ENCODE results near the gene ERCC2. TPM values are rescaled to one million over a fixed set of nuclear protein-coding genes. Genes with fewer than 3 reads are reported as not detected.

ERCC2 gene
- total and polyA plus RNA-seq, 2 experiments from 2014 or later: 33.3 to 81.1 TPM

GRCh38 chr19:45346449-45346848, 23.9 kb downstream of the ERCC2 start:
- Histone ChIP-seq H3K27me3 (ENCODE audit: insufficient read depth) (peaks cover 12% of the 10 kb centered on the region), H3K4me1 (ENCODE audit: insufficient read depth) (no peaks in the 10 kb centered on the region), H3K4me2 (no peak overlapping the region), H3K79me2 (replicated peaks; ENCODE audit: insufficient read depth) (no peaks in the 10 kb centered on the region), H3F3A (replicated peaks; ENCODE audit: low read depth) (0 out of 2 replicates have a peak, but pooled peaks cover 2% of the 10 kb centered on the region), H3K27ac (ENCODE audit: low read depth) (no peak overlapping the region), H4K20me1 (replicated peaks; ENCODE audit: insufficient read depth) (no peaks in the 10 kb centered on the region; the same call in 1 of the 2 replicates), H2AFZ (no peak overlapping the region), H3K36me3 (ENCODE audit: insufficient read depth) (no peaks in the 10 kb centered on the region), H3K4me3 (no peak overlapping the region), H3K9me2 (ENCODE audit: insufficient read depth) (no peaks in the 10 kb centered on the region)
- no peak overlapping the region for H3K4me3 Mint-ChIP-seq
- no peaks in the 10 kb centered on the region for H3K9me3 Mint-ChIP-seq
- peaks cover 15% of the 10 kb centered on the region for H3K36me3 Mint-ChIP-seq (ENCODE audit: low read depth)
- no peak overlapping the region for H3K27ac Mint-ChIP-seq
- peak; percentile 80 for DNase-seq (ENCODE audit: low spot score)
- peak; percentile 78 for ATAC-seq
- H3K4me1 Mint-ChIP-seq: no peaks in the 10 kb centered on the region; the same call in 2 of the 3 replicates
- TF ChIP-seq ZNF331 (CRISPR knock-in tag; IDR thresholded peaks at IDR 0.05; ENCODE audit: low read depth) (no peak), CTCF (conservative IDR thresholded peaks at IDR 0.05; ENCODE audit: low read depth in 2 of 2) (peak in 1 of 2 experiments; percentile 64; a peak in 3 of 4 replicates)
- H3K27me3 Mint-ChIP-seq (ENCODE audit: insufficient read depth, low read depth, poor library complexity): peaks cover 12% of the 10 kb centered on the region

GRCh38 chr19:45345506-45345860, 24.9 kb downstream of the ERCC2 start:
- no peaks in the 10 kb centered on the region for H4K20me1 ChIP-seq (replicated peaks; ENCODE audit: insufficient read depth)
- H3K4me3 ChIP-seq: no peak overlapping the region
- H3K36me3 Mint-ChIP-seq (ENCODE audit: low read depth): peaks cover 10% of the 10 kb centered on the region
- H3K27me3 ChIP-seq (ENCODE audit: insufficient read depth): peaks cover 19% of the 10 kb centered on the region
- peaks cover 12% of the 10 kb centered on the region for H3K27me3 Mint-ChIP-seq (ENCODE audit: insufficient read depth, low read depth, poor library complexity)
- no peaks in the 10 kb centered on the region for H3K79me2 ChIP-seq (replicated peaks; ENCODE audit: insufficient read depth)
- H3K4me3 Mint-ChIP-seq: no peak overlapping the region
- H3K9me2 ChIP-seq (ENCODE audit: insufficient read depth): no peaks in the 10 kb centered on the region
- ATAC-seq: no peak
- H3K27ac Mint-ChIP-seq: no peak overlapping the region
- H3K36me3 ChIP-seq (ENCODE audit: insufficient read depth): no peaks in the 10 kb centered on the region
- no peak overlapping the region for H3K27ac ChIP-seq (ENCODE audit: low read depth)
- H3K4me1 Mint-ChIP-seq: no peaks in the 10 kb centered on the region; the same call in 2 of the 3 replicates
- H2AFZ ChIP-seq: no peak overlapping the region
- no peaks in the 10 kb centered on the region for H3K9me3 Mint-ChIP-seq
- 0 out of 2 replicates have a peak, but pooled peaks cover 2% of the 10 kb centered on the region for H3F3A ChIP-seq (replicated peaks; ENCODE audit: low read depth)
- H3K4me2 ChIP-seq: no peak overlapping the region
- no peak for DNase-seq (ENCODE audit: low spot score)
- H3K4me1 ChIP-seq (ENCODE audit: insufficient read depth): no peaks in the 10 kb centered on the region
- TF ChIP-seq ZNF331 (CRISPR knock-in tag; IDR thresholded peaks at IDR 0.05; ENCODE audit: low read depth): no peak
- no peak for TF ChIP-seq ZNF462 (CRISPR knock-in tag; IDR thresholded peaks at IDR 0.05)
- TF ChIP-seq JUNB (IDR thresholded peaks at IDR 0.05; ENCODE audit: unreplicated experiment): no peak
- no peak for TF ChIP-seq POLR2AphosphoS5 (IDR thresholded peaks at IDR 0.05; ENCODE audit: low read depth)
- TF ChIP-seq NANOG (IDR thresholded peaks at IDR 0.05; ENCODE audit: borderline replicate concordance): no peak
- no peak for TF ChIP-seq EZH2phosphoT487 (IDR thresholded peaks at IDR 0.05; ENCODE audit: unreplicated experiment)
- TF ChIP-seq CTCF (conservative IDR thresholded peaks at IDR 0.05; ENCODE audit: low read depth in 2 of 2): no peak
- TF ChIP-seq, protein P1, sequence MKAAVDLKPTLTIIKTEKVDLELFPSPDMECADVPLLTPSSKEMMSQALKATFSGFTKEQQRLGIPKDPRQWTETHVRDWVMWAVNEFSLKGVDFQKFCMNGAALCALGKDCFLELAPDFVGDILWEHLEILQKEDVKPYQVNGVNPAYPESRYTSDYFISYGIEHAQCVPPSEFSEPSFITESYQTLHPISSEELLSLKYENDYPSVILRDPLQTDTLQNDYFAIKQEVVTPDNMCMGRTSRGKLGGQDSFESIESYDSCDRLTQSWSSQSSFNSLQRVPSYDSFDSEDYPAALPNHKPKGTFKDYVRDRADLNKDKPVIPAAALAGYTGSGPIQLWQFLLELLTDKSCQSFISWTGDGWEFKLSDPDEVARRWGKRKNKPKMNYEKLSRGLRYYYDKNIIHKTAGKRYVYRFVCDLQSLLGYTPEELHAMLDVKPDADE (IDR thresholded peaks at IDR 0.05): no peak
- no peak for TF ChIP-seq STAT1 (IDR thresholded peaks at IDR 0.05; ENCODE audit: unreplicated experiment)

All from GM23338 (cell line).